ENCODE data around the gene ARG2. TPM values are rescaled to one million over a fixed set of nuclear protein-coding genes. Genes with fewer than 3 reads are reported as not detected.
"Not testable (repeated sequence)": the region's sequence is repeated elsewhere in the genome, so short reads cannot be mapped to it uniquely, and the experiment has no call there.

The ARG2 gene
- total RNA-seq, 4 donors from 2014 or later: 7.1 to 50.6 (median 17.7) TPM

- 85% methylated on average over 2 of the region's 3 CpGs; no CpG with 5 or more reads in 1 of the 2 donors for WGBS, 2 donors
- Histone ChIP-seq H3K4me1 (no peaks in the 10 kb centered on the region), H3K36me3 (peaks cover 3 to 62% (median 7%) of the 10 kb centered on the region in 3 donors), H3K27ac (no peak overlapping the region), H3K4me3 (no peak overlapping the region), H3K27me3 (no peaks in the 10 kb centered on the region), H3K9me3 (no peaks in the 10 kb centered on the region)
- DNase-seq: no peak
- TF ChIP-seq CTCF (IDR thresholded peaks at IDR 0.05): no peak
- no peak for TF ChIP-seq POLR2A (IDR thresholded peaks at IDR 0.05)
- intact Hi-C loops (cut with DNase I): no loop called here
Measured at GRCh38 chr14:67584978-67585377, 34.7 kb upstream of the ARG2 start.

DNA sequence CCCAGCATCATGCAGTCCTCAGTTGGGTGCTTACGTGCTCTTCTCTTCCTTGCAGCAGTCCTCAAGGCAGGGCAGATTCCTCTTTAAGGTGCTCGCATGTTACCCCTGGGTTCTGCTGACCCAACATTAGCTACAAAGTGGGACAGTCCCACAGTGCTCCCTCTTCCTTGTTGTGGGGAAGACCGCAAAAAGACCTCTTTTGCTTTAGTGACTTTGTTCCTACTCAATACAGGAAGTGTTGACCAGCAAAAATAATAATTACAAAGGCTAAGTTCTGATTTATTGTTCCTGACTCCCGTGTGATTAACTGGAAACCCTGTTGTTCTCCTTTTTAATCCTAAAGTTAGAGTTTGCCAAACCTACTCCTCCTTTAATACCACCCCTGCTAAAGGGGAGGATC, 33.4 kb upstream of the ARG2 start:
- H3K27ac ChIP-seq: no peak overlapping the region
- DNase-seq: no peak
- no peaks in the 10 kb centered on the region for H3K4me1 ChIP-seq
- TF ChIP-seq POLR2A (IDR thresholded peaks at IDR 0.05) (no peak), CTCF (IDR thresholded peaks at IDR 0.05) (no peak)
- H3K4me3 ChIP-seq: no peak overlapping the region
- peaks cover 7 to 63% (median 10%) of the 10 kb centered on the region in 3 donors for H3K36me3 ChIP-seq
- WGBS, 2 donors: 63 to 68% methylated on average over 4 of the region's 4 CpGs
- no peaks in the 10 kb centered on the region for H3K27me3 ChIP-seq
- H3K9me3 ChIP-seq: no peaks in the 10 kb centered on the region
- intact Hi-C loops (cut with DNase I): no loop called here

DNA sequence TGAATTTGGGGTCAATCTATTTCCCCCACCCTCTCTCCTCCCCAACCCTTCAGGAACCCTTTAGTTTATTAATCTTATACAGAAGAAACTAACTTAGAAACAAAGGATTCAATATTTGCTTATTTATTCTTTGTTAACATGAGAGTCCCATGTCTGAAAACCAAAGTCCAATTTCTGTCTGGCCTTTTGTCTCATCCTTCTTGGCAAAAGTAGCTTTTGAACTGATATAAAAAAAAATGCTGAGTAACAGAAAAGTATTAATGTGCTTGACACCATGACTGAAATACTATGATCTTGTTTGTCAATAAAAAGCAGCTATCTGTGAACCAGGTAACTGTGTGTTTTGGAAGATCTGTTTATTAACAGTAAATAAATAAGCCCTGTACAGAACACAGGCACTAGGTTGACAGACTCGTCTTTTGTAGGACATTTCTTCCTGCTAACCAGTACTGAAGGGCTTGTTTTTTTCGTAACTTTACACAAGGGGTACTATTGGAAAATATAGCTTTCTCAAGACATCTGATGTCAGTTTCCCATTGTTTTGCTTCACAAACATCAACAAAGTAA, 30.4 kb upstream of the ARG2 start:
- H3K27me3 ChIP-seq: no peaks in the 10 kb centered on the region
- no peak overlapping the region for H3K4me3 ChIP-seq
- peaks cover 7 to 92% (median 15%) of the 10 kb centered on the region in 3 donors for H3K36me3 ChIP-seq
- DNase-seq: no peak
- TF ChIP-seq POLR2A (IDR thresholded peaks at IDR 0.05): no peak
- no peak for TF ChIP-seq CTCF (IDR thresholded peaks at IDR 0.05)
- no peaks in the 10 kb centered on the region for H3K4me1 ChIP-seq
- H3K27ac ChIP-seq: no peak overlapping the region
- intact Hi-C loops (cut with DNase I): no loop called here
- no peaks in the 10 kb centered on the region for H3K9me3 ChIP-seq
- 39 to 69% methylated on average over 2 of the region's 2 CpGs for WGBS, 2 donors

DNA sequence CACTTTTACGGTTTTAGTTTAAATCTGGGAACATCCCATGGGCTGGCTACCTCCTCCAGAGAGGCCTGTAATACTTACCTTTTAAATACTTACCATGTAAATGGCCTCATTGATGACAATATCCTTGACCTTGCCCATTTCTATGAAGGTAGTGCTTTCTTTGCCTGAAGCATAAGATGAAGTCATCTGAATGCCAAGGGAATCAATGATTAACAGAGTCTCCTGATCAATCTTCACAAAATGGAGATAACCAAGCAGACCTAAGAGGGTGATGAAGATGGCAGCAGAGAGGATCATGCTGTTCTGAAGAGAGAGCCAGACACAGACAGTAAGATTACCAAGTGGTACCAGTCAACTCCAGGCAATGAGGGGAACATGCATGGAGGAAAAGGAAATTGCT, 26.1 kb upstream of the ARG2 start:
- H3K36me3 ChIP-seq: peaks cover 7 to 61% (median 15%) of the 10 kb centered on the region in 3 donors

DNA sequence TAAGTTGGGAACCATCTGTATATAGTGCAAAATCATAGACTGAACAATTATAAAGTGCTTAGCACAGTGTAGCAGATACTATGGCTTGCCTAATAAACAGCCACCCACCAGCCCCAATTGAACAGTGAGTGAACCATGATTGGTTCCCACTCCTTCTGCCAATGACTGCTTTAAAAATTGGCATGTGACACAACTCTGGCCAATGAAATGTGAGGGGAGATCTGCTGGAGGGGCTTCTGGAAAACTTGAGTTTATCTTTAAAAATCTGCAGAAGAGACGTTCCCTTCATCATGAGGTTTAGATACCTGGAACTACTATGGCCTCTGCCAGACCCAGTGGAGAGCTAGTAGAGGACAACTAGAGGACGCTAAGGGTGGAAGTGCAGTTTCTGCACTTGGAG, 24.3 kb upstream of the ARG2 start:
- intact Hi-C loops (cut with DNase I): no loop called here
- Histone ChIP-seq H3K4me3 (no peak overlapping the region), H3K4me1 (peaks cover 1 to 17% (median 7%) of the 10 kb centered on the region in 3 donors), H3K27ac (no peak overlapping the region), H3K36me3 (peaks cover 0 to 43% (median 8%) of the 10 kb centered on the region in 3 donors), H3K9me3 (no peaks in the 10 kb centered on the region), H3K27me3 (no peaks in the 10 kb centered on the region)
- DNase-seq: no peak
- 81 to 85% methylated on average over 2 of the region's 2 CpGs for WGBS, 2 donors
- TF ChIP-seq CTCF (IDR thresholded peaks at IDR 0.05) (no peak), POLR2A (IDR thresholded peaks at IDR 0.05) (no peak)

More for the DNA sequence above, 26.1 kb upstream of the ARG2 start:
- H3K27me3 ChIP-seq; H3K4me1 ChIP-seq; H3K27ac ChIP-seq; intact Hi-C loops (cut with DNase I); H3K9me3 ChIP-seq; H3K4me3 ChIP-seq; DNase-seq: not testable (repeated sequence)
- WGBS, 2 donors: 0 to 45% methylated on average over 1 of the region's 1 CpG

Data from esophagus squamous epithelium (tissue), 5 donors.